Gastroesophageal sphincter (tissue), 3 donors: Measurements from ENCODE around the gene IQSEC1.

Experiments
- CTCF ChIP-seq, 4 experiments: fragments of 200-600 bp in 2 of 4; fragments of 450-650 bp in 2 of 4; sonication (generic) in 1 of 4; IDR thresholded peaks; one replicate each; pipeline ENCODE4 v1.5.1; 2017 to 2019; ENCODE audit warnings: antibody characterized with exemption in 4 of 4, mild to moderate bottlenecking in 2 of 4, moderate library complexity in 2 of 4
- POLR2AphosphoS5 ChIP-seq: sonication (generic); formaldehyde crosslinking; IDR thresholded peaks from one replicate; pipeline ENCODE4 v1.6.1; 2017; ENCODE audit warnings: antibody characterized with exemption

DNA sequence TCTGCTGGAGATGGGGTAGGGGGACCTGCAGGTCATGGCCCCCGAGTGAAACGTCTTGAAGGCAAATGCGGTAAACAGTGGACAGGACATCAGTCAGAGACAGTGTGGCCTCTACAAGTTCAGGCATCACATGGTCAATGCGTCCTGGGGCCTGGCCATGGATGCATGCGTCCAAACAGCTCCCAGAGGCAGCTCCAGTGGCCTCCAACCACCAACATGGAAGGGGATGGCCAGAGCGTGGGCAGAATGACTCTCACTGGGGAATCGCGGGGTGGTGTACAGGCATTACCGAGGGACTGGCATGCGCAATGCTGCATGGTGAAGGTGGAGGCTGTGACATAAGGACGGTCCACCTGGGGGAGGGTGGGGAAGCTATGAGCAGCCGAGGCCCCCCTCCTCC is 35.6 kb upstream of the IQSEC1 start:
- no peak for TF ChIP-seq POLR2AphosphoS5
- no peak for TF ChIP-seq CTCF (IDR thresholded peaks at IDR 0.05)
